GM18870 (cell line): Measurements from ENCODE around the gene NDNF.

Experiments used
- ATAC-seq: cut with Tn5 transposase; IDR thresholded peaks from one replicate; pipeline ENCODE4 v1.9.1; 2021; ENCODE audit warnings: moderate library complexity; ENCODE audit not compliant: unreplicated experiment

The NDNF gene

GRCh38 chr4:121071640-121072223, 603 bp downstream of the NDNF start:
- ATAC-seq: no peak

DNA sequence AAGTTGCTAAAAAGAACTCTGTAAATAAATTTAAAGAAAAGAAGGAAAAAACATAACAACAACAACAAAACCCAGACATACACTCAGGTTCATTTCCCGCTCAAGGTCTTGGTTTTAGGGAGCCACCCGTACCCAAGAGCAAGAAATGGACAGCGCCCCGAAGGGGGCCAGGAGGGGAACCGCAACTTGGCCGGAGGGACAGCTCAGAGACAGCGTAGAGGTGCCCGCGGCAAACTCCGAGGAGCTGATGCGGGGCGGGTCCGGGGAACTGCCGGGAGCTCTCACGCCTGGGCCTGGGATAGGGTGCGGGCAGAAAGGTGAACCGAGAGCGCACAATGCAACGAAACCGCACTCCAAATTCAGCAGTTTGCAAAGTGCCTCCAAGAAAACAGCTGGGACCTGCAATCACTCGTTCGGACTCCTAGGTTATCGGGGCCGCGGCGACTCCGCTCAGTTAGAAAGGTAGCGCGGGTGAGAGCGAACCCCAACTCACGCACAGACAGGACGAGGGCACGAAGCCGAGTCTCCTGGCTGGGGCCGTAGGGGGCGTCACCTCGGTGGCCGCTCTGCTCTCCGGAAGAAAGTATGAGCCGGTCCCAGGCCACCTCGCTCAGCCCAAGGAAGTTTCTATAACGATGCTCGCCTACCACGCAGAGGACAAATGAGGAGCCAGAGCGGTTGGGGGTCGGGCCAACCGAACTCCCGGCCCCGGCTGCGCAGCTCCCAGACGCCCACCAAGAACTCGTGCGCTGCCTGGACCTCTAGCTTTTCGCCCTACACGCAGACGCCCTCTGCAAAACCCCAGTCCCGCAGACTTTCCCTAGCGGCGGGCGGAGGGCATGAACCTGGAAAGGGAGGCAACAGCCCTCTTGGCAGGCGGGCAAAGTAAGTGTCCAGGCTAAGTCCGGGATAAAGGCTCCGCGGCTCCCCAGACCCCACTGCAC, 1.4 kb downstream of the NDNF start:
- no peak for ATAC-seq

DNA sequence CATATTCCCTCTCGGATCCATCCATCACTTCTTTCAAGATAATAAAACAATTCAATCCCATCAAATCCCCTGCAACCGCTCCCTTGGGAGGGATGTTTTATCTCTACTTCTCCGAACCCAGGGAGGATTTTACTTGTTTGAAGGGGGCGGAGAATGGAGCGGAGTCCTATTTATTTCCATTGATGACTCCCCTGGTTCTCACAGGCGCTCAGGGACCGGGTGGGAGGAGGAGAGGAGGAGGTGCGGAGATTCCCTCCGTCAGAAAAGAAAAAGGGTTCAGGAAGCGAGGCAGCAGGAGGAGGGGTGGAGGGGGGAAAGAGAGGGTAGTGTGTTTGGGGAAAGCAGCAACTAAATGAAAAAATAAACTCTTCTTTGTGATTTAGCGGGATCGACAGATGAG, 2.1 kb downstream of the NDNF start:
- ATAC-seq: no peak

- no peak for ATAC-seq
Observed at GRCh38 chr4:121069430-121069829, 2.9 kb downstream of the NDNF start.

DNA sequence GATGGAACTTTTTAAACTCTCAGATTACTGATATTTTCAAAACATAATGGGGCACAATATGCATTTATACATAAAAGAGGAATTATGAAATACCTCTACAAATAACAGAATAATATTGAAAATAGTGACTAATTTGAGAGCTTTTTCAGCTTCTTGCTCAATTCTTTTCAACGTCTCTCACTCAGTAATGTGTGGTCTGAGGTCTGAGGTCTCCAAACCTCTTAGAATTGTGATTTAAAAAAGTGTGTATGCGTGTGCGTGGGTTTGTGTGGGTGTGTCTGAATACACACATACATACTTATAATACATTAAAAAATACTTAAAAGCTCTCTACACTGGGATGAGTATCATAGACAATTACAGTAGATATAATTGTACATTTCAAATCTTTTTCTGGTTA, 7.9 kb downstream of the NDNF start:
- no peak for ATAC-seq

DNA sequence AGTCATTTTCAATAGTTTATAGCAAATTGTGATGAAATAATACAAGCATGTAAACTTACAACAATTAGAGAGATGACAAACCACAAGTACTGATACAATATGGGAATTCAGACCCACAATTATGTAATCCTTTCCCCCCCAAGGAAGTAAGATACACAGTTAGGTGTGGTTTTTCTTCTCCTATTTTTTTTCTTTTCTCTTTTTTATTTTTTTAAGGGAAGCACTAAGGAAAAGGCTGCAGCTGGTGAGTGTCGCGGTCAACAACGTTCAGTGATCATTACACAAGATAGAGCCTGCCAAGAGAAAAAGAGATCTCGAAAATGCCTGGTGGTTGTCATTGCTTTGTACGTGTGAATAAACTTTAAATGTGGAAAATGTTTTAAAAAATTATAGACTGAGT, 9.8 kb downstream of the NDNF start:
- ATAC-seq: no peak

DNA sequence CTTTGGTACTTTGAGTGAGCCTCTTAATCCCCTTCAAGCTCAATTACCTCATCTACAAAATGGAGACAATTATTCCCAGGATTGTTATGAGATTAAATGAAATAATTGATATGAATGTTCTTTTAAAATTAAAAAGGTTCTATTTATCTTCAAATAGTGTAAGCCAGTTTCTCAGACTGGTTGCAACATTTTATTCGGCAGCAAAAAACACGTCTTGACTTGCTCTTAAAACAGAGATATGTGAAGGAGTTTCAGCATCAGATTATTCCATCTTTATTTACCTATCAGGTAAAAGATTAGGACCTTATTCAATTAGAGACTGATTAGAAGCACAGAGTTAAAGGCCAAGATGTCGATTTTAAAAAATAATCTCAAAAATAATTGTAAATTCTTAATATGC, 10.5 kb downstream of the NDNF start:
- no peak for ATAC-seq

GRCh38 chr4:121061215-121061614, 11.1 kb downstream of the NDNF start:
- no peak for ATAC-seq

GRCh38 chr4:121057466-121057922, 14.8 kb downstream of the NDNF start:
- no peak for ATAC-seq

- no peak for ATAC-seq
Observed at GRCh38 chr4:121056066-121056465, 16.3 kb downstream of the NDNF start.

DNA sequence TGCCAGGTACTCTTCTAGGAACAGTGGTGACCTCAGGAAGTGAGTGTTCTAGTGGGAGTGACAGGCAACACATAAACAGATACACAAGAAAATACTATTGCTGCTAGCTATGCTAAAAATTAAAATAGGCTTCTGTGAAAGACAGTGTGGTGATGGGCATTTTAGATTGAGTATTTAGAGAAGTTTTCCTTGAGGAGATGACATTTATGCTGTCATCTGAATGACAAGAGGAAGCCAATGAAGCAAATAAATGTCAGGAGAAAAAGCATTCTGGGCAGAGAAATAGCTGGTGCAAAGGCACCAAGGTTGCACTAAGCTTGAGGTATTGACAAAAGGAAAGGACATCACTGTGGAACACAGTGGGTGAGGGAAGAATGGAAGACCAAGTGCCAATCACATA, 18.0 kb downstream of the NDNF start:
- ATAC-seq: no peak

DNA sequence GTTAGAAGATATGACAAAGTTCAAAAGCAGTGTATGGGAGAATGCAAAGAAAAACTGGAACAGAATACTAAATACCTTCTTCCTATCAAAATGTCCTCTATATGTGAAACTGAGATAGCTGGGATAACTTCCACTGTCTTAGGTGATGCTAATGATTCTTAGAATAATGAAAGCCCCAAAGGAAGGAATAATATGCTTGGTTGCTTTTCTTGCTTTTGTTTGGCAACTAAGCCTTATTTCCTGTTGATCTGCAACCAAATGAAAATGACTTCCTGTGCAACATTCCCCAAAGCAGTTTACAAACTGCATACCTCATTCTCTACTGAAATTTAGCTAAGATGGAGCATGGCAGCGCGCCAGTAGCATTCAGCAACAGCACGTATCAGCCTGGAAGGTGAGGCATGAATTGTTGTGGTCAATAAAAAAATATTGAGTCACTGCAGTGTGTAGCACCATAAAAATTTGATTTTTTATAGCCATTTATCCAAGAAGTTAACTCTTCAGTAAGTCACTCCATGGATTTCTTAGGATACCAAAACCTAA, 18.7 kb downstream of the NDNF start:
- ATAC-seq: no peak

- no peak for ATAC-seq
Observed at GRCh38 chr4:121050300-121050699, 22.0 kb downstream of the NDNF start.

GRCh38 chr4:121049072-121049599, 23.2 kb downstream of the NDNF start:
- ATAC-seq: no peak

- ATAC-seq: no peak
Observed at GRCh38 chr4:121048165-121048564, 24.2 kb downstream of the NDNF start.

DNA sequence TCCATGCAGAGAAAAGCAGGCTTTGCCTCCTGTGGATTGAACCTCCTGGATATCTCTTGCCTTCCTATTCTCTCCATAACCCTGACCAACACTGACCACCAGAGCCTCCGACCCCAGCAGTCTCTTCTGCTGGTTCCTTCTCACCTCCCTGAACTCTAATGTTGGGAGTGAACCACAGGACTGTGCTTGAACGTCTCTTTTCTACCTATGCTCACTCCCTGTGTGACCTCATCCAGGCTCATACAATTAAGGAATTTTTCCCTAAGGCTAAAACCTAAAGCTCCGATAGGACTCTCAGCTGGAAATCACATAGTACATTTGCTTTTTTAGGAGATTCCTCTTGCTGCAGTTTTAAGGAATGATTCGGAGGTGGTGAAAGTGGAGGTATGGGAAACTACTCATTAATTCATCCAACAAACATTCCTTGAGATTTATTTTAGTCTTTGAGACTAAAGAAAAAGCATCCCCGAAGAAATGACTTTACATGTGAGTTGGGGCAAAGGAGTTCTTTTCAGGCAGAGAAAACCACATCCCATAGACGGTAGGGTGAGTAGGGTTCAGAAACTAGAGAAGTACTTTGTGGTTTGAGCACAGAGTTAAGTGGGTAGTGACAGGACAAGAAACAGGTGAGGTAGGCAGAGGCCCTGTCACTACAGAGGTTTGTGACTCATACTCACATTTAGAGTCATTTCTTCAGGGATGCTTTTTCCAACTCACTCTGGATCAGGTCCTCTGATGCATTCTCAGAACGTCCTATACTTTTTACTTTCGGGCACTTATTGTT, 30.8 kb downstream of the NDNF start:
- peak; percentile 100 for ATAC-seq

DNA sequence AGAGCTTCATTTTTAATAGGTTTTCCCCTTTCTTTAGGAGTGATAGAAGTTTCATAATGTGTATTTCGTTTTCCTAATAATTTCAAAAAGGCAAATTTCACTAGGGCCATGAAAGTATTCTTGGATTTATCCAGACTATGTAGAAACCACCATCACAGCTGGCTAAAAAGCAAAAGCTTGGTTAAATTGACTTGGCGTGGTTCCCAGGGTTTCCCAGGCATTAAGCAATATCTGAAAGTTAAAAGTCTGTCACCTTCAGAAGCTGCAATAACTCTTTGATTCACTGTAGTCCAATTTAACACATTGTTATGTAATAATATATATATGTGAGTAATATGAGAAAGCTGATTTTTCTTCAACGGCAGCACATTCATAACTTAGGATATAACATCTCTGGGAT, 38.3 kb downstream of the NDNF start:
- no peak for ATAC-seq

GRCh38 chr4:121030711-121031110, 41.6 kb downstream of the NDNF start:
- ATAC-seq: no peak

GRCh38 chr4:121030131-121030530, 42.2 kb downstream of the NDNF start:
- ATAC-seq: no peak

GRCh38 chr4:121026034-121026433, 46.3 kb downstream of the NDNF start:
- ATAC-seq: no peak

DNA sequence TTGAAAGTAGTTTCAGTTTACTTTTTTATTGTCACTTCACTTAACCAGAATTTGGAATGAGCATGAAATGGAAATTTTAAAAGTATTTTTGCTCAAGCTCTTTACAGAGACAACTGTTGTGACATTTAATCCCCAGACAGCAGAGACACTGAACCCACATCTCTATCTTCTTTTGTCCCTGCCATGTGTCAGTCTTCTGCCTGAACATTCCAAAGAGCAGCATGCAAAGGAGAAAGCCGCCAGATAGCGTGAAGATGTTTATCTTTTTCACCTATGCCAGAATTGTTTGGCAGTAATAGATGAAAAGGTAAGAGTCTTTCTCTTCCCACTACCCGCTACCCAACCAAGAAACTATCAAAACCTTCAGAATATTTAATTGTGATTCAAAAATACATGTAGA, 46.8 kb downstream of the NDNF start:
- no peak for ATAC-seq
